Activated naive CD8-positive, alpha-beta T cell treated with anti-CD3 and anti-CD28 coated beads, Interleukin-2, amount 50 U/mL, for 24 hours (primary cell): ENCODE measurements around the gene BCL7B.
A peak's percentile ranks its signal among the peaks of the same experiment; 100 is the strongest.

Experiments used
- ATAC-seq: fragments of 150-1000 bp; cut with Tn5 transposase; one replicate; pipeline ENCODE4 v1.10.0; 2021
- DNase-seq: peaks from one replicate; pipeline ENCODE4 v3.0.0; 2021
- H3K27ac Mint-ChIP-seq: one replicate; pipeline ENCODE4 v1.8.0; 2021; ENCODE audit warnings: mild to moderate bottlenecking, mixed read lengths
- H3K27me3 Mint-ChIP-seq: one replicate; pipeline ENCODE4 v1.8.0; 2021; ENCODE audit warnings: mixed read lengths
- H3K36me3 Mint-ChIP-seq: one replicate; pipeline ENCODE4 v1.8.0; 2021; ENCODE audit warnings: low read depth, mixed read lengths
- H3K4me1 Mint-ChIP-seq: one replicate; pipeline ENCODE4 v1.8.0; 2021; ENCODE audit warnings: mixed read lengths
- H3K4me3 Mint-ChIP-seq: one replicate; pipeline ENCODE4 v1.8.0; 2021; ENCODE audit warnings: mild to moderate bottlenecking, moderate library complexity, mixed read lengths
- H3K9me3 Mint-ChIP-seq: one replicate; pipeline ENCODE4 v1.8.0; 2021; ENCODE audit warnings: mixed read lengths

Gene BCL7B

GRCh38 chr7:73557397-73558257 lies at the start of gene BCL7B:
BCL7B (minus strand) TSS chr7:73557690; CDS start chr7:73557578, 112 bp downstream.
- H3K27ac Mint-ChIP-seq, result peak within 1 kb of the TSS; percentile 87

GRCh38 chr7:73605601-73606220 lies 48.2 kb upstream of the BCL7B start:
- no peaks in the 10 kb centered on the region for H3K9me3 Mint-ChIP-seq
- no peak overlapping the region for H3K4me3 Mint-ChIP-seq
- peaks cover 18% of the 10 kb centered on the region for H3K27me3 Mint-ChIP-seq
- no peaks in the 10 kb centered on the region for H3K36me3 Mint-ChIP-seq
- ATAC-seq, result no peak
- H3K4me1 Mint-ChIP-seq, result no peaks in the 10 kb centered on the region
- no peak overlapping the region for H3K27ac Mint-ChIP-seq
- no peak for DNase-seq

More at GRCh38 chr7:73557397-73558257, at the start of gene BCL7B:
- Mint-ChIP-seq H3K4me1 (peaks cover 44% of the 10 kb centered on the region), H3K4me3 (peak within 1 kb of the TSS; percentile 95), H3K27me3 (no peaks in the 10 kb centered on the region), H3K36me3 (peaks cover 16% of the 10 kb centered on the region), H3K9me3 (no peaks in the 10 kb centered on the region)
- peak; percentile 59 for ATAC-seq
- DNase-seq, result peak; percentile 80

GRCh38 chr7:73602721-73603651 lies 45.5 kb upstream of the BCL7B start:
- Mint-ChIP-seq H3K27ac (no peak overlapping the region), H3K27me3 (peaks cover 16% of the 10 kb centered on the region), H3K9me3 (no peaks in the 10 kb centered on the region), H3K4me3 (no peak overlapping the region), H3K36me3 (no peaks in the 10 kb centered on the region), H3K4me1 (no peaks in the 10 kb centered on the region)
- ATAC-seq, result no peak
- no peak for DNase-seq

GRCh38 chr7:73599916-73600315 lies 42.4 kb upstream of the BCL7B start:
- Mint-ChIP-seq H3K36me3 (no peaks in the 10 kb centered on the region), H3K27me3 (peaks cover 11% of the 10 kb centered on the region), H3K9me3 (no peaks in the 10 kb centered on the region), H3K4me1 (no peaks in the 10 kb centered on the region), H3K4me3 (no peak overlapping the region), H3K27ac (no peak overlapping the region)
- no peak for DNase-seq
- ATAC-seq, result no peak

- H3K27me3 Mint-ChIP-seq, result peaks cover 11% of the 10 kb centered on the region
- ATAC-seq (no peak), DNase-seq (no peak)
- H3K9me3 Mint-ChIP-seq, result no peaks in the 10 kb centered on the region
- H3K27ac Mint-ChIP-seq, result no peak overlapping the region
- no peaks in the 10 kb centered on the region for H3K36me3 Mint-ChIP-seq
- H3K4me3 Mint-ChIP-seq, result no peak overlapping the region
- H3K4me1 Mint-ChIP-seq, result no peaks in the 10 kb centered on the region
Observed at GRCh38 chr7:73599151-73599882, 41.8 kb upstream of the BCL7B start.

- Mint-ChIP-seq H3K9me3 (no peaks in the 10 kb centered on the region), H3K27me3 (peaks cover 15% of the 10 kb centered on the region), H3K4me1 (no peaks in the 10 kb centered on the region), H3K36me3 (no peaks in the 10 kb centered on the region), H3K4me3 (no peak overlapping the region), H3K27ac (no peak overlapping the region)
- DNase-seq (no peak), ATAC-seq (no peak)
Observed at GRCh38 chr7:73597978-73598782, 40.7 kb upstream of the BCL7B start.

- Mint-ChIP-seq H3K4me1 (no peaks in the 10 kb centered on the region), H3K36me3 (no peaks in the 10 kb centered on the region), H3K27ac (no peak overlapping the region), H3K4me3 (no peak overlapping the region), H3K9me3 (no peaks in the 10 kb centered on the region), H3K27me3 (peaks cover 15% of the 10 kb centered on the region)
- ATAC-seq (no peak), DNase-seq (no peak)
Observed at GRCh38 chr7:73596191-73597065, 38.9 kb upstream of the BCL7B start.

GRCh38 chr7:73595358-73595757 lies 37.9 kb upstream of the BCL7B start:
- Mint-ChIP-seq H3K27ac (no peak overlapping the region), H3K4me3 (no peak overlapping the region), H3K27me3 (peaks cover 15% of the 10 kb centered on the region)

GRCh38 chr7:73593207-73594045 lies 35.9 kb upstream of the BCL7B start:
- no peak overlapping the region for H3K27ac Mint-ChIP-seq
- ATAC-seq (no peak), DNase-seq (no peak)
- H3K4me3 Mint-ChIP-seq, result no peak overlapping the region
- H3K9me3 Mint-ChIP-seq, result no peaks in the 10 kb centered on the region
- no peaks in the 10 kb centered on the region for H3K4me1 Mint-ChIP-seq
- no peaks in the 10 kb centered on the region for H3K36me3 Mint-ChIP-seq
- peaks cover 11% of the 10 kb centered on the region for H3K27me3 Mint-ChIP-seq

More at GRCh38 chr7:73595358-73595757, 37.9 kb upstream of the BCL7B start:
- ATAC-seq (no peak), DNase-seq (no peak)
- no peaks in the 10 kb centered on the region for H3K36me3 Mint-ChIP-seq
- no peaks in the 10 kb centered on the region for H3K4me1 Mint-ChIP-seq
- no peaks in the 10 kb centered on the region for H3K9me3 Mint-ChIP-seq

- no peaks in the 10 kb centered on the region for H3K27me3 Mint-ChIP-seq
- H3K36me3 Mint-ChIP-seq, result no peaks in the 10 kb centered on the region
- no peak overlapping the region for H3K27ac Mint-ChIP-seq
- no peak overlapping the region for H3K4me3 Mint-ChIP-seq
- no peaks in the 10 kb centered on the region for H3K9me3 Mint-ChIP-seq
- ATAC-seq (no peak), DNase-seq (no peak)
- H3K4me1 Mint-ChIP-seq, result peaks cover 6% of the 10 kb centered on the region
Observed at GRCh38 chr7:73586911-73587310, 29.4 kb upstream of the BCL7B start.

GRCh38 chr7:73585196-73585595 lies 27.7 kb upstream of the BCL7B start:
- Mint-ChIP-seq H3K4me3 (no peak overlapping the region), H3K36me3 (no peaks in the 10 kb centered on the region), H3K9me3 (no peaks in the 10 kb centered on the region), H3K4me1 (peaks cover 10% of the 10 kb centered on the region), H3K27ac (no peak overlapping the region), H3K27me3 (no peaks in the 10 kb centered on the region)
- no peak for ATAC-seq
- no peak for DNase-seq

- DNase-seq (no peak), ATAC-seq (no peak)
- Mint-ChIP-seq H3K27me3 (no peaks in the 10 kb centered on the region), H3K36me3 (no peaks in the 10 kb centered on the region), H3K4me1 (peaks cover 19% of the 10 kb centered on the region), H3K9me3 (no peaks in the 10 kb centered on the region), H3K27ac (no peak overlapping the region), H3K4me3 (no peak overlapping the region)
Observed at GRCh38 chr7:73582664-73583202, 25.2 kb upstream of the BCL7B start.
